DND-41 (cell line): ENCODE measurements around the gene MSH3.
"Not testable (repeated sequence)": the region's sequence is repeated elsewhere in the genome, so short reads cannot be mapped to it uniquely, and the experiment has no call there.

Experiments
- EZH2 ChIP-seq: IDR thresholded peaks from 3 replicates; pipeline ENCODE4 v1.6.1; 2012; ENCODE audit warnings: borderline replicate concordance, low read depth, mild to moderate bottlenecking, moderate library complexity, low read length, inconsistent platforms; ENCODE audit not compliant: severe bottlenecking
- TF ChIP-seq, protein P1 (sequence below): IDR thresholded peaks from 2 replicates; pipeline ENCODE4 v1.5.1; 2012; ENCODE audit warnings: borderline replicate concordance, low read length, moderate library complexity, mild to moderate bottlenecking; ENCODE audit not compliant: poor library complexity, severe bottlenecking; ENCODE audit errors: extremely low read depth

DNA sequence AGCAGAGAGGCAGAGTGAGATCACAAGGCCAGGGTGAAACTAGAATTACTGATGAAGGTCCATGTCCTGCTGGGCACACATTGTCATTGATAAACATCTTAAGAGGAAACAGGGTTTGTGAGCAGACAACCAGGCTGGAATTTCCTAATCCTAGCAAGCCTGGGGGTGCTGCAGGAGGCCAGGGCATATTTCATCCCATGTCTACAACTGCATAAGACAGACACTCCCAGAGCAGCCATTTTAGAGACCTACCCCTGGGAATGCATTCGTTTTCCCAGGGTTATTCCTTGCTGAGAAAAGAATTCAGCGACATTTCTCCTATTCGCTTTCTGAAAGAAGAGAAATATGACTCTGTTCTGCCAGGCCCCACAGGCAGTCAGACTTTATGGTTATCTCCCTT, 248.2 kb downstream of the MSH3 start:
- not testable (repeated sequence) for TF ChIP-seq EZH2
- TF ChIP-seq, protein P1, sequence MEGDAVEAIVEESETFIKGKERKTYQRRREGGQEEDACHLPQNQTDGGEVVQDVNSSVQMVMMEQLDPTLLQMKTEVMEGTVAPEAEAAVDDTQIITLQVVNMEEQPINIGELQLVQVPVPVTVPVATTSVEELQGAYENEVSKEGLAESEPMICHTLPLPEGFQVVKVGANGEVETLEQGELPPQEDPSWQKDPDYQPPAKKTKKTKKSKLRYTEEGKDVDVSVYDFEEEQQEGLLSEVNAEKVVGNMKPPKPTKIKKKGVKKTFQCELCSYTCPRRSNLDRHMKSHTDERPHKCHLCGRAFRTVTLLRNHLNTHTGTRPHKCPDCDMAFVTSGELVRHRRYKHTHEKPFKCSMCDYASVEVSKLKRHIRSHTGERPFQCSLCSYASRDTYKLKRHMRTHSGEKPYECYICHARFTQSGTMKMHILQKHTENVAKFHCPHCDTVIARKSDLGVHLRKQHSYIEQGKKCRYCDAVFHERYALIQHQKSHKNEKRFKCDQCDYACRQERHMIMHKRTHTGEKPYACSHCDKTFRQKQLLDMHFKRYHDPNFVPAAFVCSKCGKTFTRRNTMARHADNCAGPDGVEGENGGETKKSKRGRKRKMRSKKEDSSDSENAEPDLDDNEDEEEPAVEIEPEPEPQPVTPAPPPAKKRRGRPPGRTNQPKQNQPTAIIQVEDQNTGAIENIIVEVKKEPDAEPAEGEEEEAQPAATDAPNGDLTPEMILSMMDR: not testable (repeated sequence)
